ENCODE data around the gene SPTSSA.
"Not testable (repeated sequence)": the region's sequence is repeated elsewhere in the genome, so short reads cannot be mapped to it uniquely, and the experiment has no call there.

Gene SPTSSA

GRCh38 chr14:34426313-34427295 is 35.4 kb downstream of the SPTSSA start:
- no peak for DNase-seq (ENCODE audit: low spot score)

GRCh38 chr14:34425095-34425851 is 36.8 kb downstream of the SPTSSA start:
- no peak for DNase-seq (ENCODE audit: low spot score)

GRCh38 chr14:34424488-34424887 is 37.6 kb downstream of the SPTSSA start:
- no peak for DNase-seq (ENCODE audit: low spot score)

- DNase-seq (ENCODE audit: low spot score) = no peak
These were observed 38.6 kb downstream of the SPTSSA start for GRCh38 chr14:34423445-34423844.

- DNase-seq (ENCODE audit: low spot score) = no peak
These were observed 41.4 kb downstream of the SPTSSA start for GRCh38 chr14:34420547-34421150.

GRCh38 chr14:34409721-34410120 is 52.3 kb downstream of the SPTSSA start:
- no peak for DNase-seq (ENCODE audit: low spot score)

GRCh38 chr14:34407951-34408350 is 54.1 kb downstream of the SPTSSA start:
- DNase-seq (ENCODE audit: low spot score) = no peak

GRCh38 chr14:34404416-34404815 is 57.6 kb downstream of the SPTSSA start:
- DNase-seq (ENCODE audit: low spot score) = no peak

- no peak for DNase-seq (ENCODE audit: low spot score)
These were observed 58.4 kb downstream of the SPTSSA start for GRCh38 chr14:34403646-34404045.

- DNase-seq (ENCODE audit: low spot score) = no peak
These were observed 64.0 kb downstream of the SPTSSA start for GRCh38 chr14:34398024-34398423.

- DNase-seq (ENCODE audit: low spot score) = no peak
These were observed 74.0 kb downstream of the SPTSSA start for GRCh38 chr14:34387974-34388516.

GRCh38 chr14:34386865-34387485 is 75.1 kb downstream of the SPTSSA start:
- no peak for DNase-seq (ENCODE audit: low spot score)

GRCh38 chr14:34385881-34386280 is 76.2 kb downstream of the SPTSSA start:
- not testable (repeated sequence) for DNase-seq (ENCODE audit: low spot score)

- no peak for DNase-seq (ENCODE audit: low spot score)
These were observed 78.2 kb downstream of the SPTSSA start for GRCh38 chr14:34383839-34384238.
